MM.1S (cell line): ENCODE measurements around the gene MAML3.

Experiments used
- EZH2 ChIP-seq: fragments of 300-600 bp; sonication (generic); optimal IDR thresholded peaks from 2 replicates; pipeline ENCODE3; 2017; ENCODE audit warnings: low read depth, mild to moderate bottlenecking, antibody characterized with exemption, low read length, mixed read lengths
- TF ChIP-seq, protein P1 (sequence below): fragments of 300-600 bp; sonication (generic); IDR thresholded peaks from 2 replicates; pipeline ENCODE4 v1.5.1; 2016; ENCODE audit warnings: antibody characterized with exemption, low read length, mixed read lengths

DNA sequence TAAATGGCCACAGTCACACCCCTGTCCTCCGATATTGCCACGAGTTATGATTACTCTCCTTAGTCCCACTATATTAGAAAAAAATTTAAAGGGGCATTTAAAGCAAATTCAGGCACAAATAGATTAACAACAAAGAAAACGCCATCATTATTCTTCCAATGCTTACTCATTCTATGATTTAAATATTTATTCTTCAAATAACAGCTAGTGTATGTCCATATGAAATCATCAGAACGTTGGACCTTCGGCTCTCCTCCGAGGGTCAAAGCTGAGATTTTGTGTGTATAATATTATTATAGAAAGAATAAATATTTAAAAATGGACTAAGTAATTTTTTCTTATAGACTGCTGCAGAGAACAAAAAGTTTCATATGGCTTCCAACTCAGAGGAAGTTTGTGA is 122.9 kb downstream of the MAML3 start:
- TF ChIP-seq, protein P1, sequence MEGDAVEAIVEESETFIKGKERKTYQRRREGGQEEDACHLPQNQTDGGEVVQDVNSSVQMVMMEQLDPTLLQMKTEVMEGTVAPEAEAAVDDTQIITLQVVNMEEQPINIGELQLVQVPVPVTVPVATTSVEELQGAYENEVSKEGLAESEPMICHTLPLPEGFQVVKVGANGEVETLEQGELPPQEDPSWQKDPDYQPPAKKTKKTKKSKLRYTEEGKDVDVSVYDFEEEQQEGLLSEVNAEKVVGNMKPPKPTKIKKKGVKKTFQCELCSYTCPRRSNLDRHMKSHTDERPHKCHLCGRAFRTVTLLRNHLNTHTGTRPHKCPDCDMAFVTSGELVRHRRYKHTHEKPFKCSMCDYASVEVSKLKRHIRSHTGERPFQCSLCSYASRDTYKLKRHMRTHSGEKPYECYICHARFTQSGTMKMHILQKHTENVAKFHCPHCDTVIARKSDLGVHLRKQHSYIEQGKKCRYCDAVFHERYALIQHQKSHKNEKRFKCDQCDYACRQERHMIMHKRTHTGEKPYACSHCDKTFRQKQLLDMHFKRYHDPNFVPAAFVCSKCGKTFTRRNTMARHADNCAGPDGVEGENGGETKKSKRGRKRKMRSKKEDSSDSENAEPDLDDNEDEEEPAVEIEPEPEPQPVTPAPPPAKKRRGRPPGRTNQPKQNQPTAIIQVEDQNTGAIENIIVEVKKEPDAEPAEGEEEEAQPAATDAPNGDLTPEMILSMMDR = no peak
- no peak for TF ChIP-seq EZH2
